PC-9 (cell line): ENCODE data around the gene ZDHHC14. TPM values are rescaled to one million over a fixed set of nuclear protein-coding genes. Genes with fewer than 3 reads are reported as not detected.

Source experiments
- BruUV-seq: library from RNA; stranded (reverse); fragments of 400-500 nt; replicated peaks from 2 replicates; lab custom pipeline; 2021; lab: Mats Ljungman, UMichigan
- CTCF ChIA-PET: fragments of 300-600 bp; sonication (Branson Sonifier 250); formaldehyde crosslinking; loops from one replicate; lab custom pipeline; 2022; ENCODE audit warnings: antibody characterized with exemption; lab: Charles Lee
- POLR2A ChIA-PET: fragments of 300-600 bp; sonication (Branson Sonifier 250); formaldehyde crosslinking; loops from one replicate; lab custom pipeline; 2022; ENCODE audit warnings: antibody characterized with exemption; ENCODE audit not compliant: unreplicated experiment; lab: Charles Lee
- DNase-seq, 2 experiments: peaks; one replicate each; pipeline versions ENCODE4 v3.0.0 to v3.0.0-alpha.2; 2015 to 2022; ENCODE audit warnings: mixed read lengths in 1 of 2
- H2AFZ ChIP-seq: fragments of 200-600 bp; sonication (generic); 2 replicates; pipeline ENCODE4 v1.8.1; 2017; ENCODE audit warnings: antibody characterized with exemption
- H3F3A ChIP-seq: fragments of 200-600 bp; sonication (generic); 2 replicates; pipeline ENCODE4 v1.8.1; 2017; ENCODE audit warnings: antibody characterized with exemption, mild to moderate bottlenecking, low read depth; ENCODE audit not compliant: insufficient read depth
- H3K27ac ChIP-seq: fragments of 200-600 bp; sonication (generic); 2 replicates; pipeline ENCODE4 v1.6.1; 2016; ENCODE audit warnings: mixed run types
- H3K27me3 ChIP-seq: fragments of 200-600 bp; sonication (generic); 2 replicates; pipeline ENCODE4 v1.6.1; 2016; ENCODE audit warnings: low read depth, mixed run types; ENCODE audit not compliant: insufficient read depth
- H3K36me3 ChIP-seq: fragments of 200-600 bp; sonication (generic); 2 replicates; pipeline ENCODE4 v1.6.1; 2016; ENCODE audit warnings: low read depth, mixed run types
- H3K4me1 ChIP-seq: fragments of 200-600 bp; sonication (generic); replicated peaks from 2 replicates; pipeline ENCODE4 v1.6.1; 2016; ENCODE audit warnings: mixed run types; ENCODE audit not compliant: insufficient read depth
- H3K4me2 ChIP-seq: fragments of 200-600 bp; sonication (generic); 2 replicates; pipeline ENCODE4 v1.6.1; 2017; ENCODE audit warnings: mixed run types
- H3K4me3 ChIP-seq: fragments of 200-600 bp; sonication (generic); 2 replicates; pipeline ENCODE4 v1.6.1; 2016; ENCODE audit warnings: mixed run types
- H3K79me2 ChIP-seq: fragments of 200-600 bp; sonication (generic); 2 replicates; pipeline ENCODE4 v1.6.1; 2017; ENCODE audit warnings: low read depth, mixed run types
- H3K9me2 ChIP-seq: fragments of 200-600 bp; sonication (generic); 2 replicates; pipeline ENCODE4 v1.8.1; 2017; ENCODE audit warnings: mild to moderate bottlenecking; ENCODE audit not compliant: insufficient read depth
- H3K9me3 ChIP-seq: fragments of 200-600 bp; sonication (generic); 2 replicates; pipeline ENCODE4 v1.8.1; 2016; ENCODE audit warnings: low read depth; ENCODE audit not compliant: insufficient read depth
- H4K20me1 ChIP-seq: fragments of 200-600 bp; sonication (generic); 2 replicates; pipeline ENCODE4 v1.8.1; 2017; ENCODE audit not compliant: insufficient read depth
- EZH2 ChIP-seq: fragments of 200-600 bp; sonication (generic); IDR thresholded peaks from 2 replicates; pipeline ENCODE4 v1.8.0; 2017; ENCODE audit warnings: antibody characterized with exemption, low read depth
- intact Hi-C: fragments of 100-400 bp; cut with micrococcal nuclease; formaldehyde crosslinking; loops from one replicate; pipeline ENCODE4 v1.10.0; 2022; ENCODE audit not compliant: unreplicated experiment
- total RNA-seq: library from RNA; stranded (reverse); gene quantifications from 2 replicates; pipeline ENCODE4 v1.2.3, GENCODE V29; 2021
- TF ChIP-seq, protein P1 (sequence below): fragments of 200-600 bp; sonication (generic); conservative IDR thresholded peaks from 2 replicates; pipeline ENCODE4 v1.6.1; 2017; ENCODE audit warnings: mixed run types, antibody characterized with exemption, mild to moderate bottlenecking, moderate library complexity

Gene ZDHHC14
- total RNA-seq, 1 experiment from 2014 or later: 5.6 TPM

DNA sequence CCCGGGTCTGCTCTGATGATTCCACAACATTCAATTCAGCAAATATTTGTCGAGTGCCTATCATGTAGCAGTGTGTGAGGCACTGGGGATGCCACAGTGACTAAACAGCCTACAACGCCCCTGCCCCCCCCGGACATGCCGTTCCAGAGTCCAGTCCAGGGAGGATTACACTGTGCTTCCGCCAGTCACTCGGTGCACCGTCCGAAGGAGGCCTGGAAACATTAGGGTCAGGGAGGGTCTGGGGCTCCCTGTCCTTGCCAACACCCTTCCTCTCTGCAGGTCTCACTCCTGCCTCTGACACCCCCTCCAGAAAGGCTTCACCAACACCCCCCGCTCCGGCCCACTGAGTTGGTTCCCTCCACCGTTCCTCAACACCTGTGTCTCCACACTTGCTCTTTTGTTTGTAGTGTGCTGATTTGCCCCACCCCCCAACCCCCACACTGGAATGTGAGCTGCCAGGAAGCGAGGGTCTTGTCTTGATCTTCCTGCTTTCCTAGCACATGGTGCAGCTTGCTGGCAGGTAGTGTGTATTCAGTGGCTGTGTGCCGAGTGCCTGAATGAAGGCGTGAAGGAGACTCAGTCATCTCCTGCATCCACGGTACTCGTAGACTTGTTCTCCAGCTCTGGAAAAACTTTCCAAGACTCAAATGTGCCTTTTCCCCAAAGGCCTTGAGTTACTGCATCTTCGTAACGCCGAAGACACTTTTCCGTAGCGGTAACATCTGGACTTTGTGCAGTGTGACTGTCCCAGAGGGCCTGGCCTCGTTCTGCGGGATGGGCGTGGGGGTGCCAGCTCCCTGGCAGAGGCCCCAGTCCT, 150.4 kb downstream of the ZDHHC14 start:
- TF ChIP-seq, protein P1, sequence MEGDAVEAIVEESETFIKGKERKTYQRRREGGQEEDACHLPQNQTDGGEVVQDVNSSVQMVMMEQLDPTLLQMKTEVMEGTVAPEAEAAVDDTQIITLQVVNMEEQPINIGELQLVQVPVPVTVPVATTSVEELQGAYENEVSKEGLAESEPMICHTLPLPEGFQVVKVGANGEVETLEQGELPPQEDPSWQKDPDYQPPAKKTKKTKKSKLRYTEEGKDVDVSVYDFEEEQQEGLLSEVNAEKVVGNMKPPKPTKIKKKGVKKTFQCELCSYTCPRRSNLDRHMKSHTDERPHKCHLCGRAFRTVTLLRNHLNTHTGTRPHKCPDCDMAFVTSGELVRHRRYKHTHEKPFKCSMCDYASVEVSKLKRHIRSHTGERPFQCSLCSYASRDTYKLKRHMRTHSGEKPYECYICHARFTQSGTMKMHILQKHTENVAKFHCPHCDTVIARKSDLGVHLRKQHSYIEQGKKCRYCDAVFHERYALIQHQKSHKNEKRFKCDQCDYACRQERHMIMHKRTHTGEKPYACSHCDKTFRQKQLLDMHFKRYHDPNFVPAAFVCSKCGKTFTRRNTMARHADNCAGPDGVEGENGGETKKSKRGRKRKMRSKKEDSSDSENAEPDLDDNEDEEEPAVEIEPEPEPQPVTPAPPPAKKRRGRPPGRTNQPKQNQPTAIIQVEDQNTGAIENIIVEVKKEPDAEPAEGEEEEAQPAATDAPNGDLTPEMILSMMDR: no peak
- TF ChIP-seq EZH2: no peak
- H3K4me3 ChIP-seq: no peak overlapping the region
- POLR2A ChIA-PET: no interaction called here
- H3K9me3 ChIP-seq: no peaks in the 10 kb centered on the region
- intact Hi-C loops: no loop called here
- H4K20me1 ChIP-seq: no peaks in the 10 kb centered on the region
- DNase-seq: no peak
- no peaks in the 10 kb centered on the region for H3K9me2 ChIP-seq
- H3K4me1 ChIP-seq: peaks cover 49% of the 10 kb centered on the region
- CTCF ChIA-PET: no interaction called here
- no peak overlapping the region for H3K27ac ChIP-seq
- H3K27me3 ChIP-seq: no peaks in the 10 kb centered on the region
- H3K4me2 ChIP-seq: no peak overlapping the region
- no peaks in the 10 kb centered on the region for H3K36me3 ChIP-seq
- peaks cover 24% of the 10 kb centered on the region for H3F3A ChIP-seq
- BruUV-seq: no TSS peak
- peaks cover 5% of the 10 kb centered on the region; the same call in 1 of the 2 replicates for H3K79me2 ChIP-seq
- no peak overlapping the region for H2AFZ ChIP-seq

DNA sequence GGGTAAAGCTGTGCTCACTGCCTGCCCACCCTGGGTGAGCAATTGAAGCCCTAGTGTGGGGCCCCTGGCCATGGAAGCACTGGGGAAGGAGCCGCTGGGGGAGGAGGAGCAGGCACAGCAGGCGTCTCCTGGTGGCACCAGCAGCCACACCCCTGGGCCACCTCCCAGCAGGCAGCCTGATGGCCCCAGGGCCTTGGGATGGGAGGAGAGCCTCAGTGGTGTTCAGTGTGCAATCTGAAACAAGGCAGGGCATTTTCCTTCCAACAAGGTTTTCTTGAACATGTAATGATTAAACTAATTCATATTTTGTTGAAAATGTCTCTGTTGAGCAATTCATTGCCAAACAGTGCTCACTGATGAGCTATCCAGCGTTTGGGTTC, 151.0 kb downstream of the ZDHHC14 start:
- no peak for DNase-seq
- BruUV-seq: no TSS peak
- Histone ChIP-seq H2AFZ (no peak overlapping the region), H3K9me3 (no peaks in the 10 kb centered on the region), H3K4me3 (no peak overlapping the region), H3K27me3 (no peaks in the 10 kb centered on the region), H4K20me1 (no peaks in the 10 kb centered on the region), H3K36me3 (no peaks in the 10 kb centered on the region), H3K4me2 (no peak overlapping the region), H3K79me2 (peaks cover 5% of the 10 kb centered on the region; the same call in 1 of the 2 replicates), H3K27ac (no peak overlapping the region), H3F3A (peaks cover 27% of the 10 kb centered on the region), H3K4me1 (peaks cover 52% of the 10 kb centered on the region), H3K9me2 (no peaks in the 10 kb centered on the region)
- CTCF ChIA-PET: no interaction called here
- no peak for TF ChIP-seq EZH2
- TF ChIP-seq, protein P1: no peak
- POLR2A ChIA-PET: no interaction called here
- intact Hi-C loops: no loop called here

DNA sequence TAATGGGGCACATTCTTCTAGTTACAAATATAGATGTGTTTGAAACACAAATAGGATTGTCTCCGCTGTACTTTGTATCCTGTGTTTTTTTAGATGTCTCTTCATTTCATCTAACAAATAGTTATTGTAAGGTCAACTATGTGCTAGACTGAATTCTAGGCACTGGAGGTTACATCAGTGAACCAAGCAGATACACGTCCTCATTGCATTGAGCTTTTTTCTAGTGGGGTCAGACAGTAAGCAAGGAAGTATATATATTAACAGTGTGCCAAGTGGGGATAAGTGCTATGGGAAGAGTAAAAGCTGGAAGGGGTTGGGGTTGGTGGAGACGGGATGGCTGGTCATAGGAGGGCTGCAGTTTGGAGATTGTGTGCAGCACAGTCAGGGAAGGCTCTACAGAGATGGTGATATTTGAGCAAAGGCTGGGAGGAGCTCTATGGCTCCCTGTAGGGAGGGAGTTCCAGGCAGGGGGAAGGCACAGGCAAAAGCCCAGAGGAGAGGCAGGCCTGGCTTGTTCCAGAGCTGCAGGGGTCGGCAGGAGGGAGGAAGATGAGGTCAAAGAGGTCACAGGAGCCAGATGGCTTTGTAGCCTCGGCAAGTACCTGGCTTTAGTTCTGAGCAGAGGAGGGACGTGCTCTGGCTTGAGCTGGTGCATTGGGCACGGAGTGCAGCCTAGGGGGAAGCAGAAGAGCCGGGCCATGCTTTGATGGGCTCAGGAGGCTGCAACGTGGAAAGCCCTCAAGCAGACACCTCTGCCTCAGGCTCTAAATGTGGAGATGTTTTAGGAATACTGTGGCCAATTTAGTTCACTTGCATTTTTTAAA, 152.3 kb downstream of the ZDHHC14 start:
- Histone ChIP-seq H3K4me1 (peaks cover 65% of the 10 kb centered on the region), H3K79me2 (peaks cover 7% of the 10 kb centered on the region; the same call in 1 of the 2 replicates), H3K4me2 (no peak overlapping the region), H3K9me3 (no peaks in the 10 kb centered on the region), H3K9me2 (no peaks in the 10 kb centered on the region), H3K27me3 (no peaks in the 10 kb centered on the region), H3K27ac (no peak overlapping the region), H3K4me3 (no peak overlapping the region), H2AFZ (no peak overlapping the region), H4K20me1 (no peaks in the 10 kb centered on the region), H3F3A (peaks cover 27% of the 10 kb centered on the region), H3K36me3 (no peaks in the 10 kb centered on the region)
- no TSS peak for BruUV-seq
- intact Hi-C loops: no loop called here
- no peak for TF ChIP-seq EZH2
- TF ChIP-seq, protein P1: no peak
- DNase-seq: no peak
- ChIA-PET POLR2A (no interaction called here), CTCF (no interaction called here)
